Peyer's patch (tissue), 4 donors: ENCODE data around the gene NANOS1.

Experiments
- POLR2A ChIP-seq, 2 donors: fragments of 450-650 bp; IDR thresholded peaks; one replicate each; pipeline ENCODE4 v1.5.1; 2017; ENCODE audit warnings: antibody characterized with exemption in 2 of 2, mild to moderate bottlenecking in 2 of 2, moderate library complexity in 2 of 2
- TF ChIP-seq, protein P1 (sequence below), 6 experiments: fragments of 450-650 bp in 4 of 6; fragments of 200-600 bp in 2 of 6; sonication (generic) in 1 of 6; IDR thresholded peaks; one replicate each; pipeline ENCODE4 v1.5.1; 2017 to 2019; ENCODE audit warnings: antibody characterized with exemption in 6 of 6, mild to moderate bottlenecking in 3 of 6, moderate library complexity in 1 of 6

DNA sequence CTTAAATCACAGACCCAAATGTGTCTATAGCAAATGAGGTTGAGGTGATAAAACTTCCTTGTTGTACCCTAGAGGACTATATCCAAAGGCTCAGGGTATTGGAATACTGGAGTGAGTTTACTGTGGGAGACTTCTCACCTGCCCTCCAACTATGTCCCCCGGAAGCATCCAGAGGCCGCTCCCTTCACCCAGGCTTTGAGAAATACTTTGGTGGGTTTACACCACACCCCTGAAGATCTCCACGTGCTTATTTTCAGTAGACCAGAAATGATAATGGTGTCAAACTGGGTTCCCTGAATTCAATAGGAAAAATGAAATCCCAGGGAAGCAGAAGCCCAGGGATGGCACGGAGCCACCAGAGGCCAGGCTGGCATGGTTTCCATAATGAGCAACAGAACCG is 31.3 kb upstream of the NANOS1 start:
- TF ChIP-seq, protein P1, sequence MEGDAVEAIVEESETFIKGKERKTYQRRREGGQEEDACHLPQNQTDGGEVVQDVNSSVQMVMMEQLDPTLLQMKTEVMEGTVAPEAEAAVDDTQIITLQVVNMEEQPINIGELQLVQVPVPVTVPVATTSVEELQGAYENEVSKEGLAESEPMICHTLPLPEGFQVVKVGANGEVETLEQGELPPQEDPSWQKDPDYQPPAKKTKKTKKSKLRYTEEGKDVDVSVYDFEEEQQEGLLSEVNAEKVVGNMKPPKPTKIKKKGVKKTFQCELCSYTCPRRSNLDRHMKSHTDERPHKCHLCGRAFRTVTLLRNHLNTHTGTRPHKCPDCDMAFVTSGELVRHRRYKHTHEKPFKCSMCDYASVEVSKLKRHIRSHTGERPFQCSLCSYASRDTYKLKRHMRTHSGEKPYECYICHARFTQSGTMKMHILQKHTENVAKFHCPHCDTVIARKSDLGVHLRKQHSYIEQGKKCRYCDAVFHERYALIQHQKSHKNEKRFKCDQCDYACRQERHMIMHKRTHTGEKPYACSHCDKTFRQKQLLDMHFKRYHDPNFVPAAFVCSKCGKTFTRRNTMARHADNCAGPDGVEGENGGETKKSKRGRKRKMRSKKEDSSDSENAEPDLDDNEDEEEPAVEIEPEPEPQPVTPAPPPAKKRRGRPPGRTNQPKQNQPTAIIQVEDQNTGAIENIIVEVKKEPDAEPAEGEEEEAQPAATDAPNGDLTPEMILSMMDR (IDR thresholded peaks at IDR 0.05) = no peak
- no peak for TF ChIP-seq POLR2A (IDR thresholded peaks at IDR 0.05)
